Coronary artery (tissue), 2 donors: ENCODE data around the gene FRMD4B.

Source experiments
- DNase-seq: peaks from one replicate; pipeline ENCODE4 v3.0.0-alpha.2; 2017; ENCODE audit warnings: low spot score
- H3K27ac ChIP-seq, 2 donors: fragments of 200-600 bp; sonication (generic); one replicate each; pipeline ENCODE4 v1.5.1; 2016 to 2019
- H3K4me3 ChIP-seq: fragments of 200-600 bp; sonication (generic); 2 replicates; pipeline ENCODE4 v1.5.1; 2016; ENCODE audit warnings: mild to moderate bottlenecking, moderate library complexity
- TF ChIP-seq, protein P1 (sequence below): fragments of 200-600 bp; sonication (generic); IDR thresholded peaks from one replicate; pipeline ENCODE4 v1.5.1; 2019; ENCODE audit warnings: antibody characterized with exemption

FRMD4B gene

DNA sequence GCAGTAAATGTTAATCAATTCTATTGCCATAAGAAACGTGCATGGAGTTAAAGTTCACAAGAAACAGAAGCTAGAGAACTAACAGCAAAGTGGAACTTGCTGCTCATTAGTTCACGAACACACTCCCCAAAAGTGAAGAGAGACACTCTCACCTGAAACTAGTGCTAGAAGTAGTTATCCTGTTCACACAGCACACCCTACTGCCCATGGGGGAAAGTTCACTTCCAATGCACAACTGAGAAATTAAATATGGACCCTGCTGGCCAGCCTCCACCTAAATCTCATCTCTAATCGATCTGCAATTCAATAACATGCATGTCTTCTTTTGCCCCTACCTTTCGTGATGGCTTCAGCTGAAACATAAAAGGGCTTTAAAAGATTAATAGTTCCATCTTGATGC lies 39.4 kb upstream of the FRMD4B start:
- Histone ChIP-seq H3K27ac (no peak overlapping the region), H3K4me3 (no peak overlapping the region)
- no peak for DNase-seq
- TF ChIP-seq, protein P1, sequence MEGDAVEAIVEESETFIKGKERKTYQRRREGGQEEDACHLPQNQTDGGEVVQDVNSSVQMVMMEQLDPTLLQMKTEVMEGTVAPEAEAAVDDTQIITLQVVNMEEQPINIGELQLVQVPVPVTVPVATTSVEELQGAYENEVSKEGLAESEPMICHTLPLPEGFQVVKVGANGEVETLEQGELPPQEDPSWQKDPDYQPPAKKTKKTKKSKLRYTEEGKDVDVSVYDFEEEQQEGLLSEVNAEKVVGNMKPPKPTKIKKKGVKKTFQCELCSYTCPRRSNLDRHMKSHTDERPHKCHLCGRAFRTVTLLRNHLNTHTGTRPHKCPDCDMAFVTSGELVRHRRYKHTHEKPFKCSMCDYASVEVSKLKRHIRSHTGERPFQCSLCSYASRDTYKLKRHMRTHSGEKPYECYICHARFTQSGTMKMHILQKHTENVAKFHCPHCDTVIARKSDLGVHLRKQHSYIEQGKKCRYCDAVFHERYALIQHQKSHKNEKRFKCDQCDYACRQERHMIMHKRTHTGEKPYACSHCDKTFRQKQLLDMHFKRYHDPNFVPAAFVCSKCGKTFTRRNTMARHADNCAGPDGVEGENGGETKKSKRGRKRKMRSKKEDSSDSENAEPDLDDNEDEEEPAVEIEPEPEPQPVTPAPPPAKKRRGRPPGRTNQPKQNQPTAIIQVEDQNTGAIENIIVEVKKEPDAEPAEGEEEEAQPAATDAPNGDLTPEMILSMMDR = no peak

DNA sequence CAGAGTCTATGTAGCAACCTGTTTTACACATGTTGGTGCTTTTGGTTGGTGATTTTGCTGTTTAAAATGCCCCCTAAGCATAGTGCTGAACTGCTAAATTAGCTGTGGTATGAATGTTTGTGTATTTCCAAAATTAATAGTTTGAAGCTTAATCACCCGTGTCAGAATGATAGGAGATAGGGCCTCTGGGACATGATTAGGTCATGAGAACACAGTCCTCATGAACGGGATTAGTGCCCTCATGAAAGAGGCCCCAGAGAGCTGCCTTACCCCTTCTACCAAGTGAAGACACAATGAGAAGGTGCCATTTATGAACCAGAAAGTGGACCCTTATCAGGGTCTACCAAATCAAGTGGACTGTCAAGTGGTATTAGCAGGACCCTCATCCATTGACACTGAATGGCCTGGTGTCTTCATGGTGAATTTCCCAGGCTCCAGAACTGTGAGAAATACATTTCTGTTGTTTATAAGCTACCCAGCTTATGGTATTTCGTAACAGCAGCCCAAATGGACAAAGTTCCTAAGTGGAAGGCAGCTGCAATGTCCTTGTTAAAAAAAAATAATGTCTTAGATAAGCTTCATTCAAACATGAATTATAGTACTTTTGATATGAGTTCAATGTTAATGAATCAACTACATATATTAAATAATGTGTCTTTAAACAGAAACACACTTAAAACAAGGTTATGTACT lies 37.7 kb upstream of the FRMD4B start:
- TF ChIP-seq, protein P1 = no peak
- no peak for DNase-seq
- no peak overlapping the region for H3K4me3 ChIP-seq
- no peak overlapping the region for H3K27ac ChIP-seq

DNA sequence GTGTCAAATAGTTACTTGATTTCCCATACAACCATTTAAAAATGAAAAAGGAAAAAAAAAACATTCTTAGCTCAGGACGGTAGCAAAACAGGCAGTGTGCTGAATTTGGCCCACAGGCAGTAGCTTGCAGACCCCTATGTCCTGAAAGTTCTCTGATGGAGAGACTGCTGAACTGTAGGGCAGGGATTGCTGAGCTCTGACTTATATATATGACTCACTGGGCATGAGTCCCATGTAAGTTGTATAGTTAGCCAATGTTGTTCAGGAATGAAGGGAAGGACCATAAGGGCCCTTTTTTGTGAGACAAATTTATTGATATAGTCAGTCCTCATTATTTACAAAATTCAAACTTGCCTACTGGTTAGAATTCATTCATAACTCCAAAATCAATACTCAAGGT lies 36.9 kb upstream of the FRMD4B start:
- no peak overlapping the region for H3K27ac ChIP-seq
- no peak overlapping the region for H3K4me3 ChIP-seq
- TF ChIP-seq, protein P1 = no peak
- no peak for DNase-seq

DNA sequence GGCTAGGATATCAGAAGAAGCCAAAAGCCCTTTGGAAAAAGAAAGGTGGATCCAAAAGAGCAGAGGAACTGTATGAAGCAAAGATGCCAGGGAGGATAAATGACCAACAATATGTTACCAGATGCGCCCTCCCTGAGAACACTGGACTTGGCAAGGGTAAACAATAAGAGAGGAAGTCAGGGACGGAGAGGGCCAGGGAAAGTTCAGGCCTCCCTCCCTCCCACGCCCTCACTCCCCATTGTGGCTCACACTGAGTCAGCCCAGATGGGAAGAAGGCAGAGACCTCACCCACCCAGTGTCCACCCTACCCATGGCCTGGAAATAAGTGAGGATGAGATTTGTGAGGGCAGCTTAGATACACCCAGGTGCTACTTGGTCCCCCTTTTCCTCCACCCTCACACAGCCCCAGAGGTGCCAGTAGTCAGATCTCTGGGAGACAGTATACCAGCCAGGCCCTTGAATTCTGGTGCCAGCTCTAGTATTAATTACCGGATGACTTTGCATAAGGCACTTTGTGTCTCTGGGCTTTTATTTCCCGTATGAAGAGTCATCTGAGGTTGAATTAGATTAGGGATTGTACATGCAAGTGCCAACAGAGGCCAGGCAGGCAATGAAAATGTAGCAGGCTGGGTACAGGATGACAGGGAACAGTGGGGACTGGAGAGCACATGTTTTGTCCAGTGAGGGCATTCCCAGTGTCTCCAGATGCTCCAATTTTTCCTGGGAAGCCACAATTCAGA lies 35.1 kb upstream of the FRMD4B start:
- DNase-seq = no peak
- peak overlapping the region in 1 of 2 donors; percentile 24 for H3K27ac ChIP-seq
- TF ChIP-seq, protein P1 = no peak
- H3K4me3 ChIP-seq = no peak overlapping the region

DNA sequence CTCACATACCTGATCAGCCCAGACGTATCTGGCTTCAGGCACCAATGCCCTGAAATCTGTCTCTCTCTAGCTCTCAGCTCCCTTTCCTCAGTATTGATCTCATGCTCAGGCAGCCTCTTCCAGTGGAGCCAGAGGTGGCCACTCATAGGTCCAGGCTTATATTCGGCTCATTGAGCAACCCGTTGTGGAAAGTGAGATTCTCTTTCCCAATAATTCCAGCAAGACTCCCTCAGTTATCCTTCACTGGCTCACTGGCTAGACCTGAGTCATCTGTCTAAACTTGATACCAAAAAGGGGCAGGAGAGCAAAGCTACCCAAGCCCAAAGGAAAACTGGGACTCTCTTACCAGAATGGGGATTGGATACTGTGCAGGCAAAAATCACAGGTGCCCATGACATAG lies 33.4 kb upstream of the FRMD4B start:
- no peak overlapping the region for H3K27ac ChIP-seq
- TF ChIP-seq, protein P1 = no peak
- no peak for DNase-seq
- H3K4me3 ChIP-seq = no peak overlapping the region

DNA sequence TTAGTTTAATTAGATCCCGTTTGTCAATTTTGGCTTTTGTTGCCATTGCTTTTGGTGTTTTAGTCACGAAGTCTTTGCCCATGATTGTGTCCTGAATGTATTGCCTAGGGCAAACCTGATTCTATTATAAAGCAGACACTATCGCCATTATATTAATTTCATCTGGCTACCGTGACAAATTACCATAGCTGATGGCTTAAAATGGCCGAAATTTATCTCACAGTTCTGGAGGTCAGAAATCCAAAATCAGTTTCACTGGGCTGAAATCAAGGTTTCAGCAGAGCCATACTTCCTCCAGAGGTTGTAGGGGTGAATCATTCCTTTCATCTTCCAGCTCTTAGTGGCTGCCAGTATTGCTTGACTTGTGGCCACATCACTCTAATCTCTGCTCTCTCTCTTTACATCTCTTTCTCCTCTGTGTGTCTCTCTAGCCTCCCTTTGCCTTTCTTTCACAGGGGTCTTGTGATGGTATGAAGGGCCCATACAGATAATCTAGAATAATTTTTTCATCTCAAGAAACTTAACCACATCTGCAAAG lies 31.7 kb upstream of the FRMD4B start:
- DNase-seq = no peak
- Histone ChIP-seq H3K27ac (no peak overlapping the region), H3K4me3 (no peak overlapping the region)
- TF ChIP-seq, protein P1 = no peak
